H9 (cell line): ENCODE results near the gene TPP2. TPM values are rescaled to one million over a fixed set of nuclear protein-coding genes. Genes with fewer than 3 reads are reported as not detected.

Source experiments
- DNase-seq: peaks from one replicate; pipeline ENCODE4 v3.0.0-alpha.2; 2017
- H2AFZ ChIP-seq: one replicate; pipeline ENCODE4 v1.6.1; 2013; ENCODE audit warnings: mild to moderate bottlenecking, low read length, control low read depth, moderate library complexity
- H2AK5ac ChIP-seq: 2 replicates; pipeline ENCODE4 v1.6.1; 2013; ENCODE audit warnings: low read length, control low read depth, mixed read lengths; ENCODE audit not compliant: insufficient read length
- H2BK120ac ChIP-seq: one replicate; pipeline ENCODE4 v1.6.1; 2013; ENCODE audit warnings: low read depth, mild to moderate bottlenecking, low read length, control low read depth, inconsistent platforms; ENCODE audit not compliant: poor library complexity, severe bottlenecking
- H2BK12ac ChIP-seq: 2 replicates; pipeline ENCODE4 v1.6.1; 2013; ENCODE audit warnings: low read length, control low read depth, mixed read lengths, low read depth; ENCODE audit not compliant: insufficient read length
- H2BK15ac ChIP-seq: 2 replicates; pipeline ENCODE4 v1.6.1; 2013; ENCODE audit warnings: low read depth, low read length, control low read depth
- H2BK20ac ChIP-seq: one replicate; pipeline ENCODE4 v1.6.1; 2013; ENCODE audit warnings: low read depth, mild to moderate bottlenecking, low read length, control low read depth, inconsistent platforms; ENCODE audit not compliant: poor library complexity, severe bottlenecking
- H2BK5ac ChIP-seq: 2 replicates; pipeline ENCODE4 v1.6.1; 2013; ENCODE audit warnings: low read length, control low read depth, mixed read lengths; ENCODE audit not compliant: insufficient read length
- H3K14ac ChIP-seq: 2 replicates; pipeline ENCODE4 v1.6.1; 2013; ENCODE audit warnings: low read length, control low read depth; ENCODE audit not compliant: insufficient read depth
- H3K18ac ChIP-seq: 2 replicates; pipeline ENCODE4 v1.6.1; 2013; ENCODE audit warnings: low read depth, mild to moderate bottlenecking, mixed read lengths, low read length, control low read depth; ENCODE audit not compliant: insufficient read length
- H3K23ac ChIP-seq: 2 replicates; pipeline ENCODE4 v1.6.1; 2013; ENCODE audit warnings: low read length, control low read depth, mixed read lengths, low read depth; ENCODE audit not compliant: insufficient read length
- H3K23me2 ChIP-seq: 2 replicates; pipeline ENCODE4 v1.6.1; 2013; ENCODE audit warnings: low read depth, mild to moderate bottlenecking, mixed read lengths, low read length, control low read depth; ENCODE audit not compliant: insufficient read length, poor library complexity, severe bottlenecking
- H3K27ac ChIP-seq: 2 replicates; pipeline ENCODE4 v1.5.1; 2013; ENCODE audit warnings: low read length, control low read depth, mixed read lengths, low read depth; ENCODE audit not compliant: insufficient read length
- H3K27me3 ChIP-seq: 2 replicates; pipeline ENCODE4 v1.6.1; 2013; ENCODE audit warnings: low read length, control low read depth, inconsistent platforms; ENCODE audit not compliant: insufficient read depth
- H3K4ac ChIP-seq: 2 replicates; pipeline ENCODE4 v1.6.1; 2013; ENCODE audit warnings: low read depth, mild to moderate bottlenecking, control low read depth, inconsistent platforms, low read length, moderate library complexity
- H3K4me1 ChIP-seq: 2 replicates; pipeline ENCODE4 v1.6.1; 2013; ENCODE audit warnings: low read length, control low read depth, inconsistent platforms; ENCODE audit not compliant: insufficient read depth
- H3K4me2 ChIP-seq: 2 replicates; pipeline ENCODE4 v1.6.1; 2013; ENCODE audit warnings: low read length, control low read depth, mixed read lengths; ENCODE audit not compliant: insufficient read length, insufficient read depth
- H3K56ac ChIP-seq: 2 replicates; pipeline ENCODE4 v1.6.1; 2013; ENCODE audit warnings: low read depth, mild to moderate bottlenecking, mixed read lengths, low read length, control low read depth; ENCODE audit not compliant: insufficient read length
- H3K79me1 ChIP-seq: 2 replicates; pipeline ENCODE4 v1.6.1; 2013; ENCODE audit warnings: low read depth, mild to moderate bottlenecking, moderate library complexity, low read length, control low read depth, inconsistent platforms; ENCODE audit not compliant: insufficient read depth, poor library complexity, severe bottlenecking
- H3K79me2 ChIP-seq: 2 replicates; pipeline ENCODE4 v1.6.1; 2013; ENCODE audit warnings: low read length, control low read depth, inconsistent platforms; ENCODE audit not compliant: insufficient read depth
- H3K9ac ChIP-seq: 2 replicates; pipeline ENCODE4 v1.6.1; 2013; ENCODE audit warnings: low read length, control low read depth, mixed read lengths; ENCODE audit not compliant: insufficient read length; ENCODE audit errors: extremely low read depth
- H3K9me3 ChIP-seq: one replicate; pipeline ENCODE4 v1.6.1; 2013; ENCODE audit warnings: low read depth, low read length, inconsistent platforms; ENCODE audit not compliant: control insufficient read depth
- H3T11ph ChIP-seq: one replicate; pipeline ENCODE4 v1.6.1; 2013; ENCODE audit warnings: mild to moderate bottlenecking, low read length, control low read depth, inconsistent platforms
- H4K20me1 ChIP-seq: one replicate; pipeline ENCODE4 v1.6.1; 2013; ENCODE audit not compliant: control insufficient read depth, insufficient read length, insufficient read depth
- H4K5ac ChIP-seq: 2 replicates; pipeline ENCODE4 v1.6.1; 2013; ENCODE audit warnings: low read depth, mild to moderate bottlenecking, mixed read lengths, low read length, control low read depth; ENCODE audit not compliant: insufficient read length
- H4K8ac ChIP-seq: replicated peaks from 2 replicates; pipeline ENCODE4 v1.6.1; 2013; ENCODE audit warnings: low read length, control low read depth, mixed read lengths, low read depth; ENCODE audit not compliant: insufficient read length
- H4K91ac ChIP-seq: 2 replicates; pipeline ENCODE4 v1.6.1; 2013; ENCODE audit warnings: low read depth, mild to moderate bottlenecking, moderate library complexity, mixed read lengths, low read length, control low read depth; ENCODE audit not compliant: insufficient read length
- H3K27ac Mint-ChIP-seq, 3 experiments: 2 replicates in 2 of 3; 3 replicates in 1 of 3; pipeline ENCODE4 v1.8.0; 2020 to 2021; ENCODE audit warnings: mixed read lengths in 3 of 3, mild to moderate bottlenecking in 1 of 3, moderate library complexity in 1 of 3
- H3K27me3 Mint-ChIP-seq: 2 replicates; pipeline ENCODE4 v1.8.0; 2021; ENCODE audit warnings: low read depth, mild to moderate bottlenecking, moderate library complexity, mixed read lengths
- H3K36me3 Mint-ChIP-seq, 3 experiments: 2 replicates in 2 of 3; 3 replicates in 1 of 3; pipeline ENCODE4 v1.8.0; 2020 to 2021; ENCODE audit warnings: low read depth in 3 of 3, mixed read lengths in 3 of 3; ENCODE audit not compliant: insufficient read depth in 1 of 3
- H3K4me1 Mint-ChIP-seq, 2 experiments: 2 replicates each; pipeline ENCODE4 v1.8.0; 2020; ENCODE audit warnings: mixed read lengths in 2 of 2
- H3K4me3 Mint-ChIP-seq, 2 experiments: 2 replicates in 1 of 2; 3 replicates in 1 of 2; pipeline ENCODE4 v1.8.0; 2020 to 2021; ENCODE audit warnings: mild to moderate bottlenecking in 2 of 2, mixed read lengths in 2 of 2, moderate library complexity in 1 of 2
- H3K9me3 Mint-ChIP-seq, 2 experiments: 2 replicates in 1 of 2; 3 replicates in 1 of 2; pipeline ENCODE4 v1.8.0; 2020; ENCODE audit warnings: mild to moderate bottlenecking in 2 of 2, mixed read lengths in 2 of 2, moderate library complexity in 1 of 2
- WGBS: extraction: QIAGEN DNeasy Blood & Tissue Kit; methylation state at CpG from one replicate; pipeline ENCODE4 v1.1.7; 2013; ENCODE audit warnings: missing lambda C conversion rate, low lambda C conversion rate, mixed read lengths; ENCODE audit not compliant: insufficient read length; ENCODE audit errors: extremely low coverage; 5-methylcytosine and 5-hydroxymethylcytosine counted together
- total RNA-seq: library from RNA; stranded (reverse); gene quantifications from 2 replicates; pipeline ENCODE4 v1.2.1, GENCODE V29; 2021
- TF ChIP-seq, protein P1 (sequence below): fragments of 200-600 bp; sonication (generic); conservative IDR thresholded peaks from 3 replicates; pipeline ENCODE4 v1.8.0; 2021; ENCODE audit warnings: antibody characterized with exemption, mild to moderate bottlenecking

The TPP2 gene
- total RNA-seq, 1 experiment from 2014 or later: 63.5 TPM

DNA sequence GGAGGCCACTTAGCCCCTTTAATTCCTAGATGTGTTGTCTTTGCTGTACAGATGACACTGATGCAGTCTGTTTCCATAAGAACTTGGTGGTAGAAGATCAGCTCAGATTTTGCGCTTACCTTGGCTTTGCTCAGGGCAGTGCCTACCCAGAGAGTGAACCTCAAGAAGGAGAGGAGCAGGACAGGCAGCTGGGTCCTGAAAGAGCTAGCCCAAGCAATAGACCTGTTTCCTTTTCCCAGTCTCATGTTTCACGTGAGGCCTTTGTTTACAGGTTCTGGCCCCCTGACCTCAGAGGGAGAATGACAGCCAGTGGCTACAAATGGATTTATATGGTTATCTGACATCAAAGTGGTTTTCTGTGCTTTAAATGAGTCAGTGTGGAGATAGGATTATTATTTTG is 58.0 kb downstream of the TPP2 start:
- Histone ChIP-seq H3K4ac (no peak overlapping the region), H2BK15ac (no peak overlapping the region), H4K5ac (no peak overlapping the region), H2BK5ac (no peak overlapping the region), H3K4me1 (no peaks in the 10 kb centered on the region), H4K8ac (no peak overlapping the region), H3K23ac (no peak overlapping the region), H2BK120ac (no peak overlapping the region), H4K20me1 (no peaks in the 10 kb centered on the region), H2BK20ac (no peak overlapping the region), H3K18ac (no peak overlapping the region), H3K56ac (no peak overlapping the region), H4K91ac (no peak overlapping the region), H3K23me2 (no peaks in the 10 kb centered on the region), H2AK5ac (no peak overlapping the region), H3K9ac (no peak overlapping the region), H3K9me3 (no peaks in the 10 kb centered on the region), H3K4me2 (no peak overlapping the region), H3K79me2 (no peaks in the 10 kb centered on the region), H3K27me3 (no peaks in the 10 kb centered on the region), H3K79me1 (no peaks in the 10 kb centered on the region), H3K27ac (no peak overlapping the region), H2AFZ (no peak overlapping the region), H3T11ph (no peak overlapping the region), H2BK12ac (no peak overlapping the region), H3K14ac (no peak overlapping the region)
- no CpG with 5 or more reads among the region's 2 CpGs for WGBS
- Mint-ChIP-seq H3K27me3 (no peaks in the 10 kb centered on the region), H3K27ac (no peak overlapping the region), H3K4me3 (no peak overlapping the region), H3K4me1 (no peaks in the 10 kb centered on the region), H3K9me3 (no peaks in the 10 kb centered on the region), H3K36me3 (peaks cover 19 to 42% (median 40%) of the 10 kb centered on the region in 3 experiments)
- no peak for DNase-seq
- TF ChIP-seq, protein P1, sequence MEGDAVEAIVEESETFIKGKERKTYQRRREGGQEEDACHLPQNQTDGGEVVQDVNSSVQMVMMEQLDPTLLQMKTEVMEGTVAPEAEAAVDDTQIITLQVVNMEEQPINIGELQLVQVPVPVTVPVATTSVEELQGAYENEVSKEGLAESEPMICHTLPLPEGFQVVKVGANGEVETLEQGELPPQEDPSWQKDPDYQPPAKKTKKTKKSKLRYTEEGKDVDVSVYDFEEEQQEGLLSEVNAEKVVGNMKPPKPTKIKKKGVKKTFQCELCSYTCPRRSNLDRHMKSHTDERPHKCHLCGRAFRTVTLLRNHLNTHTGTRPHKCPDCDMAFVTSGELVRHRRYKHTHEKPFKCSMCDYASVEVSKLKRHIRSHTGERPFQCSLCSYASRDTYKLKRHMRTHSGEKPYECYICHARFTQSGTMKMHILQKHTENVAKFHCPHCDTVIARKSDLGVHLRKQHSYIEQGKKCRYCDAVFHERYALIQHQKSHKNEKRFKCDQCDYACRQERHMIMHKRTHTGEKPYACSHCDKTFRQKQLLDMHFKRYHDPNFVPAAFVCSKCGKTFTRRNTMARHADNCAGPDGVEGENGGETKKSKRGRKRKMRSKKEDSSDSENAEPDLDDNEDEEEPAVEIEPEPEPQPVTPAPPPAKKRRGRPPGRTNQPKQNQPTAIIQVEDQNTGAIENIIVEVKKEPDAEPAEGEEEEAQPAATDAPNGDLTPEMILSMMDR: no peak
